HEK293 (cell line): ENCODE data around the gene CPN2.

Experiments used
- EGR2 ChIP-seq: fragments of 450-650 bp; formaldehyde crosslinking; IDR thresholded peaks from 2 replicates; pipeline ENCODE4 v1.5.1; 2016; ENCODE audit warnings: low read depth, missing biosample characterization, missing genetic modification characterization
- IKZF3 ChIP-seq: fragments of 450-650 bp; IDR thresholded peaks from 2 replicates; pipeline ENCODE4 v1.5.0; 2018; ENCODE audit warnings: missing biosample characterization, mild to moderate bottlenecking, missing genetic modification characterization, moderate library complexity
- KLF8 ChIP-seq: fragments of 450-650 bp; formaldehyde crosslinking; IDR thresholded peaks from 2 replicates; pipeline ENCODE4 v1.5.1; 2016; ENCODE audit warnings: missing biosample characterization, missing genetic modification characterization
- KLF9 ChIP-seq: fragments of 450-650 bp; formaldehyde crosslinking; IDR thresholded peaks from 2 replicates; pipeline ENCODE4 v1.5.1; 2016; ENCODE audit warnings: missing biosample characterization, missing genetic modification characterization, low read depth
- MZF1 ChIP-seq: fragments of 450-650 bp; formaldehyde crosslinking; IDR thresholded peaks from 2 replicates; pipeline ENCODE4 v1.5.1; 2017; ENCODE audit warnings: missing biosample characterization, missing genetic modification characterization, borderline replicate concordance
- OSR2 ChIP-seq: fragments of 450-650 bp; formaldehyde crosslinking; IDR thresholded peaks from 2 replicates; pipeline ENCODE4 v1.5.1; 2016; ENCODE audit warnings: missing biosample characterization, missing genetic modification characterization
- RBAK ChIP-seq: fragments of 450-650 bp; formaldehyde crosslinking; IDR thresholded peaks from 2 replicates; pipeline ENCODE4 v1.5.1; 2016; ENCODE audit warnings: missing biosample characterization, missing genetic modification characterization
- SETDB1 ChIP-seq: IDR thresholded peaks from one replicate; pipeline ENCODE4 v1.6.1; 2017; ENCODE audit warnings: mild to moderate bottlenecking, low read length, moderate library complexity, mixed read lengths; ENCODE audit not compliant: insufficient read length
- ZBTB1 ChIP-seq: fragments of 450-650 bp; formaldehyde crosslinking; IDR thresholded peaks from 2 replicates; pipeline ENCODE4 v1.5.1; 2016; ENCODE audit warnings: missing biosample characterization, missing genetic modification characterization
- ZBTB20 ChIP-seq: fragments of 450-650 bp; formaldehyde crosslinking; IDR thresholded peaks from 2 replicates; pipeline ENCODE4 v1.5.1; 2016; ENCODE audit warnings: missing biosample characterization, missing genetic modification characterization
- ZBTB8A ChIP-seq: fragments of 450-650 bp; formaldehyde crosslinking; IDR thresholded peaks from 2 replicates; pipeline ENCODE4 v1.5.1; 2016; ENCODE audit warnings: missing biosample characterization, missing genetic modification characterization
- ZFP3 ChIP-seq: fragments of 450-650 bp; formaldehyde crosslinking; IDR thresholded peaks from 2 replicates; pipeline ENCODE4 v1.5.1; 2016; ENCODE audit warnings: low read depth, missing biosample characterization, missing genetic modification characterization
- ZFP37 ChIP-seq: fragments of 450-650 bp; formaldehyde crosslinking; IDR thresholded peaks from 2 replicates; pipeline ENCODE4 v1.5.1; 2016; ENCODE audit warnings: missing biosample characterization, missing genetic modification characterization
- ZNF133 ChIP-seq: fragments of 450-650 bp; formaldehyde crosslinking; IDR thresholded peaks from 2 replicates; pipeline ENCODE4 v1.5.1; 2016; ENCODE audit warnings: missing biosample characterization, missing genetic modification characterization
- ZNF146 ChIP-seq: fragments of 450-650 bp; formaldehyde crosslinking; IDR thresholded peaks from 2 replicates; pipeline ENCODE4 v1.5.1; 2016; ENCODE audit warnings: missing biosample characterization, missing genetic modification characterization
- ZNF2 ChIP-seq: fragments of 450-650 bp; formaldehyde crosslinking; IDR thresholded peaks from 2 replicates; pipeline ENCODE4 v1.5.1; 2016; ENCODE audit warnings: missing biosample characterization, missing genetic modification characterization
- ZNF223 ChIP-seq: fragments of 450-650 bp; formaldehyde crosslinking; IDR thresholded peaks from 2 replicates; pipeline ENCODE4 v1.5.1; 2016; ENCODE audit warnings: missing biosample characterization, missing genetic modification characterization
- ZNF24 ChIP-seq: fragments of 450-650 bp; formaldehyde crosslinking; IDR thresholded peaks from 2 replicates; pipeline ENCODE4 v1.5.1; 2016; ENCODE audit warnings: missing biosample characterization, missing genetic modification characterization
- ZNF248 ChIP-seq: fragments of 450-650 bp; formaldehyde crosslinking; IDR thresholded peaks from 2 replicates; pipeline ENCODE4 v1.5.1; 2017; ENCODE audit warnings: missing biosample characterization, missing genetic modification characterization
- ZNF274 ChIP-seq, 2 experiments: fragments of 200-500 bp in 1 of 2; fragments of 450-650 bp in 1 of 2; sonication (Bioruptor generic) in 1 of 2; formaldehyde crosslinking in 1 of 2; IDR thresholded peaks; 2 replicates each; pipeline versions ENCODE4 v1.5.1 to v1.6.1; 2014 to 2016; ENCODE audit warnings: borderline replicate concordance in 1 of 2, inconsistent platforms in 1 of 2, low read length in 1 of 2, missing biosample characterization in 1 of 2, missing genetic modification characterization in 1 of 2
- ZNF404 ChIP-seq: fragments of 450-650 bp; formaldehyde crosslinking; IDR thresholded peaks from 2 replicates; pipeline ENCODE4 v1.5.1; 2017; ENCODE audit warnings: missing biosample characterization, missing genetic modification characterization
- ZNF423 ChIP-seq: fragments of 450-650 bp; formaldehyde crosslinking; IDR thresholded peaks from 2 replicates; pipeline ENCODE4 v1.5.1; 2016; ENCODE audit warnings: missing biosample characterization, missing genetic modification characterization
- ZNF514 ChIP-seq: fragments of 450-650 bp; formaldehyde crosslinking; IDR thresholded peaks from 2 replicates; pipeline ENCODE4 v1.5.1; 2016; ENCODE audit warnings: missing biosample characterization, missing genetic modification characterization
- ZNF544 ChIP-seq: fragments of 450-650 bp; formaldehyde crosslinking; IDR thresholded peaks from 2 replicates; pipeline ENCODE4 v1.5.0; 2017; ENCODE audit warnings: missing biosample characterization, missing genetic modification characterization
- ZNF549 ChIP-seq: fragments of 450-650 bp; IDR thresholded peaks from 2 replicates; pipeline ENCODE4 v1.5.1; 2018; ENCODE audit warnings: missing biosample characterization, missing genetic modification characterization, mild to moderate bottlenecking, inconsistent platforms, moderate library complexity
- ZNF560 ChIP-seq: fragments of 450-650 bp; formaldehyde crosslinking; IDR thresholded peaks from 2 replicates; pipeline ENCODE4 v1.5.1; 2017; ENCODE audit warnings: missing biosample characterization, missing genetic modification characterization, borderline replicate concordance
- ZNF654 ChIP-seq: fragments of 450-650 bp; formaldehyde crosslinking; IDR thresholded peaks from 2 replicates; pipeline ENCODE4 v1.5.1; 2016; ENCODE audit warnings: low read depth, missing biosample characterization, missing genetic modification characterization
- ZNF677 ChIP-seq: fragments of 450-650 bp; IDR thresholded peaks from 2 replicates; pipeline ENCODE4 v1.5.0; 2018; ENCODE audit warnings: missing biosample characterization, mild to moderate bottlenecking, missing genetic modification characterization, moderate library complexity
- ZNF785 ChIP-seq: fragments of 450-650 bp; formaldehyde crosslinking; IDR thresholded peaks from 2 replicates; pipeline ENCODE4 v1.5.1; 2016; ENCODE audit warnings: missing biosample characterization, missing genetic modification characterization
- ZSCAN30 ChIP-seq: fragments of 450-650 bp; IDR thresholded peaks from 2 replicates; pipeline ENCODE4 v1.5.1; 2018; ENCODE audit warnings: missing biosample characterization, mild to moderate bottlenecking, missing genetic modification characterization, moderate library complexity
- TF ChIP-seq, protein P1 (sequence below): fragments of 450-650 bp; formaldehyde crosslinking; IDR thresholded peaks from 2 replicates; pipeline ENCODE4 v1.5.1; 2016; ENCODE audit warnings: missing biosample characterization, missing genetic modification characterization
- TF ChIP-seq, protein P2 (sequence below): fragments of 450-650 bp; formaldehyde crosslinking; IDR thresholded peaks from 2 replicates; pipeline ENCODE4 v1.5.1; 2016; ENCODE audit warnings: missing biosample characterization, missing genetic modification characterization
- TF ChIP-seq, protein P3 (sequence below): fragments of 450-650 bp; formaldehyde crosslinking; IDR thresholded peaks from 2 replicates; pipeline ENCODE4 v1.5.1; 2016; ENCODE audit warnings: missing biosample characterization, missing genetic modification characterization, borderline replicate concordance
- TF ChIP-seq, protein P4 (sequence below): fragments of 450-650 bp; formaldehyde crosslinking; IDR thresholded peaks from 2 replicates; pipeline ENCODE4 v1.5.1; 2016; ENCODE audit warnings: missing biosample characterization, missing genetic modification characterization, low read depth

Gene CPN2

DNA sequence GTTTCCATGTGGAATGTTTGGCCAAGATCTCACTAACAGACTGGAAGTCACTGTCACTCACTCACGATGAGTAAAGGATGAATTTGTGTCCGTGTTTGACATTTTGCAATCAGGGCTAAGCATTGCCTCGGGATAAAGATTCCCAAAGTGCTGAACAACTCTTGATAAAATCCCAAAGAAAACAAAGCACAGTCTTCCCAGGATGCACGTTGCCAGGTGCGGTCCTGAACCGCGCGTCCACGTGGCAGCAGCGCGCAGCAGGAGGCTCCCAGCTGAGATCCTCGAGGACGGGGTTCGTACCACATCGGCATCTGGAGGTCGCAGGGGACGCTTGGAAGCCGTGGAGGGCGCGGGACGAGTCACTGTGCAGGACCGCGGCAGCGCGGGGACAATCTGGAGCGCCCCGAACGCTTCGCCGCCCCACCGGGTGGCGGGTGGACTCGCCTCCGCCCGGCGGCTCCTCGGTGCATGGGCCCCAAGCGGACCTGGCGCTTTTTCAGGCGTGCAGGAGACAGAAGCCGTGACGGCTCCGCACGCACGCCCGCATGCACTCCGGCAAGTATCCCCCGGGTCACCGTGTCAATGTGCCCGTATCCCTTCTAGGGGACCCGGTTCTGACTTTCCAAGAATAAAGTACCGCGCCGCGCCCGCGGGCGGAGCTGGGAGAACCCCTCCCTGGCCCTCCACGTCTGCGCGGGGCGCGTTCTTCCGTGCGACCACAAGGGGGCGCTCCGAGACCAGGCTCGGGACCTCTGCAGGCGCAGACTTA, 17.7 kb downstream of the CPN2 start (continued):
- no peak for TF ChIP-seq ZNF274 (IDR thresholded peaks at IDR 0.05; ENCODE audit: low read length)
- TF ChIP-seq ZNF274 (tag by site-specific recombination; IDR thresholded peaks at IDR 0.05; ENCODE audit: borderline replicate concordance): no peak
- TF ChIP-seq ZNF677 (tag by site-specific recombination): no peak
- TF ChIP-seq ZNF560: no peak
- no peak for TF ChIP-seq OSR2 (tag by site-specific recombination)
- TF ChIP-seq ZNF133 (tag by site-specific recombination): no peak
- TF ChIP-seq ZSCAN30: peak; percentile 83; the same call in 1 of the 2 replicates
- TF ChIP-seq ZNF223: no peak
- no peak for TF ChIP-seq ZNF248
- peak; percentile 48; the same call in 1 of the 2 replicates for TF ChIP-seq ZBTB20 (tag by site-specific recombination)
- TF ChIP-seq, protein P1, sequence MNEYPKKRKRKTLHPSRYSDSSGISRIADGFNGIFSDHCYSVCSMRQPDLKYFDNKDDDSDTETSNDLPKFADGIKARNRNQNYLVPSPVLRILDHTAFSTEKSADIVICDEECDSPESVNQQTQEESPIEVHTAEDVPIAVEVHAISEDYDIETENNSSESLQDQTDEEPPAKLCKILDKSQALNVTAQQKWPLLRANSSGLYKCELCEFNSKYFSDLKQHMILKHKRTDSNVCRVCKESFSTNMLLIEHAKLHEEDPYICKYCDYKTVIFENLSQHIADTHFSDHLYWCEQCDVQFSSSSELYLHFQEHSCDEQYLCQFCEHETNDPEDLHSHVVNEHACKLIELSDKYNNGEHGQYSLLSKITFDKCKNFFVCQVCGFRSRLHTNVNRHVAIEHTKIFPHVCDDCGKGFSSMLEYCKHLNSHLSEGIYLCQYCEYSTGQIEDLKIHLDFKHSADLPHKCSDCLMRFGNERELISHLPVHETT (tag by site-specific recombination): 0 out of 2 replicates have a peak, but pooled peaks have one; percentile 42
- TF ChIP-seq ZNF2 (tag by site-specific recombination): no peak; the same call in 1 of the 2 replicates
- TF ChIP-seq, protein P2, sequence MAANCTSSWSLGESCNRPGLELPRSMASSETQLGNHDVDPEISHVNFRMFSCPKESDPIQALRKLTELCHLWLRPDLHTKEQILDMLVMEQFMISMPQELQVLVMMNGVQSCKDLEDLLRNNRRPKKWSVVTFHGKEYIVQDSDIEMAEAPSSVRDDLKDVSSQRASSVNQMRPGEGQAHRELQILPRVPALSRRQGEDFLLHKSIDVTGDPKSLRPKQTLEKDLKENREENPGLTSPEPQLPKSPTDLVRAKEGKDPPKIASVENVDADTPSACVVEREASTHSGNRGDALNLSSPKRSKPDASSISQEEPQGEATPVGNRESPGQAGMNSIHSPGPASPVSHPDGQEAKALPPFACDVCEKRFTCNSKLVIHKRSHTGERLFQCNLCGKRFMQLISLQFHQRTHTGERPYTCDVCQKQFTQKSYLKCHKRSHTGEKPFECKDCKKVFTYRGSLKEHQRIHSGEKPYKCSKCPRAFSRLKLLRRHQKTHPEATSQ (tag by site-specific recombination): no peak
- TF ChIP-seq ZNF404 (tag by site-specific recombination): no peak
- TF ChIP-seq, protein P3, sequence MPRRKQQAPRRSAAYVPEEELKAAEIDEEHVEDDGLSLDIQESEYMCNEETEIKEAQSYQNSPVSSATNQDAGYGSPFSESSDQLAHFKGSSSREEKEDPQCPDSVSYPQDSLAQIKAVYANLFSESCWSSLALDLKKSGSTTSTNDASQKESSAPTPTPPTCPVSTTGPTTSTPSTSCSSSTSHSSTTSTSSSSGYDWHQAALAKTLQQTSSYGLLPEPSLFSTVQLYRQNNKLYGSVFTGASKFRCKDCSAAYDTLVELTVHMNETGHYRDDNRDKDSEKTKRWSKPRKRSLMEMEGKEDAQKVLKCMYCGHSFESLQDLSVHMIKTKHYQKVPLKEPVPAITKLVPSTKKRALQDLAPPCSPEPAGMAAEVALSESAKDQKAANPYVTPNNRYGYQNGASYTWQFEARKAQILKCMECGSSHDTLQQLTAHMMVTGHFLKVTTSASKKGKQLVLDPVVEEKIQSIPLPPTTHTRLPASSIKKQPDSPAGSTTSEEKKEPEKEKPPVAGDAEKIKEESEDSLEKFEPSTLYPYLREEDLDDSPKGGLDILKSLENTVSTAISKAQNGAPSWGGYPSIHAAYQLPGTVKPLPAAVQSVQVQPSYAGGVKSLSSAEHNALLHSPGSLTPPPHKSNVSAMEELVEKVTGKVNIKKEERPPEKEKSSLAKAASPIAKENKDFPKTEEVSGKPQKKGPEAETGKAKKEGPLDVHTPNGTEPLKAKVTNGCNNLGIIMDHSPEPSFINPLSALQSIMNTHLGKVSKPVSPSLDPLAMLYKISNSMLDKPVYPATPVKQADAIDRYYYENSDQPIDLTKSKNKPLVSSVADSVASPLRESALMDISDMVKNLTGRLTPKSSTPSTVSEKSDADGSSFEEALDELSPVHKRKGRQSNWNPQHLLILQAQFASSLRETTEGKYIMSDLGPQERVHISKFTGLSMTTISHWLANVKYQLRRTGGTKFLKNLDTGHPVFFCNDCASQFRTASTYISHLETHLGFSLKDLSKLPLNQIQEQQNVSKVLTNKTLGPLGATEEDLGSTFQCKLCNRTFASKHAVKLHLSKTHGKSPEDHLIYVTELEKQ: no peak
- TF ChIP-seq ZNF423 (tag by site-specific recombination): no peak
- peak; percentile 73 for TF ChIP-seq ZFP37 (tag by site-specific recombination)
- no peak for TF ChIP-seq ZNF785
- no peak for TF ChIP-seq ZFP3 (tag by site-specific recombination)
- TF ChIP-seq, protein P4, sequence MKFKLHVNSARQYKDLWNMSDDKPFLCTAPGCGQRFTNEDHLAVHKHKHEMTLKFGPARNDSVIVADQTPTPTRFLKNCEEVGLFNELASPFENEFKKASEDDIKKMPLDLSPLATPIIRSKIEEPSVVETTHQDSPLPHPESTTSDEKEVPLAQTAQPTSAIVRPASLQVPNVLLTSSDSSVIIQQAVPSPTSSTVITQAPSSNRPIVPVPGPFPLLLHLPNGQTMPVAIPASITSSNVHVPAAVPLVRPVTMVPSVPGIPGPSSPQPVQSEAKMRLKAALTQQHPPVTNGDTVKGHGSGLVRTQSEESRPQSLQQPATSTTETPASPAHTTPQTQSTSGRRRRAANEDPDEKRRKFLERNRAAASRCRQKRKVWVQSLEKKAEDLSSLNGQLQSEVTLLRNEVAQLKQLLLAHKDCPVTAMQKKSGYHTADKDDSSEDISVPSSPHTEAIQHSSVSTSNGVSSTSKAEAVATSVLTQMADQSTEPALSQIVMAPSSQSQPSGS (tag by site-specific recombination): no peak
- TF ChIP-seq ZNF514 (tag by site-specific recombination): no peak
- TF ChIP-seq ZNF654 (tag by site-specific recombination): peak; percentile 90
- no peak for TF ChIP-seq ZBTB1 (tag by site-specific recombination)
- TF ChIP-seq ZNF146 (tag by site-specific recombination): peak; percentile 14; the same call in 1 of the 2 replicates
- peak; percentile 93 for TF ChIP-seq ZBTB8A (tag by site-specific recombination)
- TF ChIP-seq ZNF549 (tag by site-specific recombination): no peak
- TF ChIP-seq KLF9 (tag by site-specific recombination): no peak; the same call in 1 of the 2 replicates
- no peak for TF ChIP-seq RBAK
- peak; percentile 72 for TF ChIP-seq KLF8 (tag by site-specific recombination)
- peak; percentile 35; the same call in 1 of the 2 replicates for TF ChIP-seq ZNF24 (tag by site-specific recombination)
- TF ChIP-seq EGR2 (tag by site-specific recombination): no peak
- no peak for TF ChIP-seq MZF1
- TF ChIP-seq SETDB1: no peak
- no peak for TF ChIP-seq ZNF544
- TF ChIP-seq IKZF3 (tag by site-specific recombination): peak; percentile 35; the same call in 1 of the 2 replicates
